WTC11 (cell line): ENCODE data around the gene PLPP1. TPM values are rescaled to one million over a fixed set of nuclear protein-coding genes. Genes with fewer than 3 reads are reported as not detected.

Source experiments
- ATAC-seq: fragments of 200-7000 bp; cut with Tn5 transposase; 2 replicates; pipeline ENCODE4 v1.10.0; 2021; ENCODE audit warnings: mild to moderate bottlenecking, moderate library complexity
- CTCF ChIA-PET: fragments of 300-600 bp; sonication (Branson Sonifier 250); formaldehyde crosslinking; loops from one replicate; lab custom pipeline; 2021; ENCODE audit warnings: antibody characterized with exemption; lab: Charles Lee
- POLR2A ChIA-PET: fragments of 350-600 bp; sonication (Branson Sonifier 250); formaldehyde crosslinking; loops from one replicate; lab custom pipeline; 2021; ENCODE audit warnings: antibody characterized with exemption; lab: Charles Lee
- DNase-seq: peaks from one replicate; pipeline ENCODE4 v3.0.0; 2021; ENCODE audit warnings: low spot score
- H3K27ac Mint-ChIP-seq: 2 replicates; pipeline ENCODE4 v1.8.0; 2021; ENCODE audit warnings: mixed read lengths
- H3K27me3 Mint-ChIP-seq: 2 replicates; pipeline ENCODE4 v1.8.0; 2021; ENCODE audit warnings: low read depth, mild to moderate bottlenecking, moderate library complexity, mixed read lengths
- H3K36me3 Mint-ChIP-seq: 2 replicates; pipeline ENCODE4 v1.8.0; 2021; ENCODE audit warnings: mixed read lengths
- H3K4me1 Mint-ChIP-seq: 2 replicates; pipeline ENCODE4 v1.8.0; 2022; ENCODE audit warnings: mixed read lengths
- H3K4me3 Mint-ChIP-seq: 2 replicates; pipeline ENCODE4 v1.8.0; 2021; ENCODE audit warnings: mild to moderate bottlenecking, moderate library complexity, mixed read lengths
- H3K9me3 Mint-ChIP-seq: 2 replicates; pipeline ENCODE4 v1.8.0; 2021; ENCODE audit warnings: mixed read lengths
- AR ChIP-seq: fragments of 250-450 bp; sonication (Bioruptor Pico); IDR thresholded peaks from 2 replicates; pipeline ENCODE4 v1.9.0; 2021; ENCODE audit warnings: mild to moderate bottlenecking
- CREB1 ChIP-seq: sonication (generic); formaldehyde crosslinking; IDR thresholded peaks from 2 replicates; pipeline ENCODE4 v1.8.0; 2023; ENCODE audit warnings: mild to moderate bottlenecking, missing genetic modification reagents
- CREM ChIP-seq: sonication (generic); formaldehyde crosslinking; IDR thresholded peaks from 2 replicates; pipeline ENCODE4 v1.8.1; 2022; ENCODE audit warnings: mild to moderate bottlenecking, missing genetic modification reagents, moderate library complexity
- GTF2I ChIP-seq: fragments of 250-450 bp; sonication (Bioruptor Pico); conservative IDR thresholded peaks from 2 replicates; pipeline ENCODE4 v1.4.0; 2021; ENCODE audit warnings: mild to moderate bottlenecking
- HMGXB4 ChIP-seq: sonication (generic); formaldehyde crosslinking; IDR thresholded peaks from 2 replicates; pipeline ENCODE4 v1.8.1; 2023; ENCODE audit warnings: mild to moderate bottlenecking, moderate library complexity, missing genetic modification reagents
- PRRX2 ChIP-seq: fragments of 250-450 bp; sonication (Bioruptor Pico); IDR thresholded peaks from 2 replicates; pipeline ENCODE4 v1.8.0; 2021; ENCODE audit warnings: mild to moderate bottlenecking
- STAT6 ChIP-seq: sonication (generic); formaldehyde crosslinking; conservative IDR thresholded peaks from 2 replicates; pipeline ENCODE4 v1.8.1; 2023; ENCODE audit warnings: mild to moderate bottlenecking, low read depth, missing genetic modification reagents, moderate library complexity
- TEAD1 ChIP-seq: sonication (generic); formaldehyde crosslinking; IDR thresholded peaks from 2 replicates; pipeline ENCODE4 v1.8.0; 2022; ENCODE audit warnings: mild to moderate bottlenecking, missing genetic modification reagents
- USF2 ChIP-seq: sonication (generic); formaldehyde crosslinking; IDR thresholded peaks from 2 replicates; pipeline ENCODE4 v1.8.1; 2023; ENCODE audit warnings: mild to moderate bottlenecking, missing genetic modification reagents, moderate library complexity
- ZMAT4 ChIP-seq: fragments of 250-450 bp; sonication (Bioruptor Pico); IDR thresholded peaks from 2 replicates; pipeline ENCODE4 v1.9.0; 2021; ENCODE audit warnings: mild to moderate bottlenecking
- ZNF219 ChIP-seq: sonication (generic); formaldehyde crosslinking; IDR thresholded peaks from 2 replicates; pipeline ENCODE4 v1.8.0; 2023; ENCODE audit warnings: missing genetic modification reagents, mild to moderate bottlenecking, borderline replicate concordance
- ZNF416 ChIP-seq: fragments of 250-450 bp; sonication (Bioruptor Pico); IDR thresholded peaks from 2 replicates; pipeline ENCODE4 v1.9.0; 2021; ENCODE audit warnings: mild to moderate bottlenecking, inconsistent platforms
- ZSCAN18 ChIP-seq: fragments of 250-450 bp; sonication (Bioruptor Pico); IDR thresholded peaks from 2 replicates; pipeline ENCODE4 v2.1.2; 2022; ENCODE audit warnings: mild to moderate bottlenecking, moderate library complexity
- total RNA-seq: library from RNA; stranded (reverse); gene quantifications from 3 replicates; pipeline ENCODE4 v1.2.3, GENCODE V29; 2021

Gene PLPP1
- total RNA-seq, 1 experiment from 2014 or later = 43.2 TPM

- no peak for TF ChIP-seq ZMAT4 (CRISPR knock-in tag)
- no peak for TF ChIP-seq ZNF219 (CRISPR knock-in tag)
- TF ChIP-seq, all 79 proteins: peak for 0
These were observed 89.0 kb downstream of the PLPP1 start (continued) for GRCh38 chr5:55445791-55446190.

- no peaks in the 10 kb centered on the region for H3K27me3 Mint-ChIP-seq
- DNase-seq = no peak
- CTCF ChIA-PET = interaction anchor here (5.1 kb wide), 1 partner anchor 250 kb away, joined by 21 read pairs; no protein-coding TSS in a partner anchor
- POLR2A ChIA-PET = no interaction called here
- H3K9me3 Mint-ChIP-seq = no peaks in the 10 kb centered on the region
- peaks cover 22% of the 10 kb centered on the region for H3K36me3 Mint-ChIP-seq
- H3K27ac Mint-ChIP-seq = peak overlapping the region; percentile 87; the same call in 1 of the 2 replicates
- TF ChIP-seq CREM (no peak), ZNF416 (CRISPR knock-in tag) (no peak), STAT6 (CRISPR knock-in tag) (no peak), CREB1 (no peak), ZSCAN18 (CRISPR knock-in tag) (no peak), HMGXB4 (no peak), TEAD1 (no peak), USF2 (CRISPR knock-in tag) (no peak), GTF2I (CRISPR knock-in tag) (no peak), PRRX2 (CRISPR knock-in tag) (no peak), AR (CRISPR knock-in tag) (no peak)
- no peak overlapping the region for H3K4me3 Mint-ChIP-seq
- no peak for ATAC-seq
- peaks cover 49% of the 10 kb centered on the region for H3K4me1 Mint-ChIP-seq
These were observed 92.8 kb downstream of the PLPP1 start for GRCh38 chr5:55441954-55442353.
